HCT116 (cell line): ENCODE measurements around the gene PMEPA1.

Source experiments
- CBX3 ChIP-seq: IDR thresholded peaks from 2 replicates; pipeline ENCODE4 v1.6.1; 2012; ENCODE audit warnings: low read depth
- EGR1 ChIP-seq: IDR thresholded peaks from 2 replicates; pipeline ENCODE4 v1.6.1; 2012; ENCODE audit warnings: low read depth
- EZH2 ChIP-seq: fragments of 200-600 bp; sonication (generic); IDR thresholded peaks from 2 replicates; pipeline ENCODE4 v1.6.1; 2017; ENCODE audit warnings: antibody characterized with exemption, mixed run types
- EZH2phosphoT487 ChIP-seq: fragments of 200-600 bp; IDR thresholded peaks from 2 replicates; pipeline ENCODE4 v1.6.1; 2018; ENCODE audit warnings: antibody characterized with exemption, borderline replicate concordance
- JUND ChIP-seq: IDR thresholded peaks from 2 replicates; pipeline ENCODE4 v1.6.1; 2012
- MAX ChIP-seq: IDR thresholded peaks from 2 replicates; pipeline ENCODE4 v1.6.1; 2012
- POLR2A ChIP-seq: IDR thresholded peaks from 2 replicates; pipeline ENCODE4 v1.7.0; 2011; ENCODE audit warnings: borderline replicate concordance; ENCODE audit not compliant: insufficient read depth, insufficient read length; ENCODE audit errors: extremely low read depth
- POLR2AphosphoS5 ChIP-seq: IDR thresholded peaks from 2 replicates; pipeline ENCODE4 v1.6.1; 2011; ENCODE audit warnings: mild to moderate bottlenecking, low read depth, low read length, moderate library complexity
- REST ChIP-seq: IDR thresholded peaks from 2 replicates; pipeline ENCODE4 v1.6.1; 2012; ENCODE audit warnings: low read depth
- SP1 ChIP-seq: IDR thresholded peaks from 2 replicates; pipeline ENCODE4 v1.6.1; 2012; ENCODE audit warnings: low read depth
- TCF7L2 ChIP-seq: IDR thresholded peaks from 2 replicates; pipeline ENCODE4 v1.7.0; 2011; ENCODE audit warnings: borderline replicate concordance, inconsistent platforms; ENCODE audit not compliant: insufficient read depth, insufficient read length; ENCODE audit errors: extremely low read depth
- TF ChIP-seq, protein P1 (sequence below), 3 experiments: fragments of 200-600 bp in 1 of 3; sonication (generic) in 1 of 3; IDR thresholded peaks in 2 of 3; conservative IDR thresholded peaks in 1 of 3; 2 replicates each; pipeline ENCODE4 v1.5.1; 2012 to 2017; ENCODE audit warnings: low read depth in 2 of 3, low read length in 2 of 3, antibody characterized with exemption in 1 of 3, borderline replicate concordance in 1 of 3, control low read depth in 1 of 3, mild to moderate bottlenecking in 1 of 3, mixed read lengths in 1 of 3, mixed run types in 1 of 3, moderate library complexity in 1 of 3; ENCODE audit not compliant: insufficient read depth in 1 of 3

- TF ChIP-seq, protein P1, sequence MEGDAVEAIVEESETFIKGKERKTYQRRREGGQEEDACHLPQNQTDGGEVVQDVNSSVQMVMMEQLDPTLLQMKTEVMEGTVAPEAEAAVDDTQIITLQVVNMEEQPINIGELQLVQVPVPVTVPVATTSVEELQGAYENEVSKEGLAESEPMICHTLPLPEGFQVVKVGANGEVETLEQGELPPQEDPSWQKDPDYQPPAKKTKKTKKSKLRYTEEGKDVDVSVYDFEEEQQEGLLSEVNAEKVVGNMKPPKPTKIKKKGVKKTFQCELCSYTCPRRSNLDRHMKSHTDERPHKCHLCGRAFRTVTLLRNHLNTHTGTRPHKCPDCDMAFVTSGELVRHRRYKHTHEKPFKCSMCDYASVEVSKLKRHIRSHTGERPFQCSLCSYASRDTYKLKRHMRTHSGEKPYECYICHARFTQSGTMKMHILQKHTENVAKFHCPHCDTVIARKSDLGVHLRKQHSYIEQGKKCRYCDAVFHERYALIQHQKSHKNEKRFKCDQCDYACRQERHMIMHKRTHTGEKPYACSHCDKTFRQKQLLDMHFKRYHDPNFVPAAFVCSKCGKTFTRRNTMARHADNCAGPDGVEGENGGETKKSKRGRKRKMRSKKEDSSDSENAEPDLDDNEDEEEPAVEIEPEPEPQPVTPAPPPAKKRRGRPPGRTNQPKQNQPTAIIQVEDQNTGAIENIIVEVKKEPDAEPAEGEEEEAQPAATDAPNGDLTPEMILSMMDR (IDR thresholded peaks at IDR 0.05 in 2 of 3, conservative IDR thresholded peaks at IDR 0.05 in 1 of 3; ENCODE audit: borderline replicate concordance in 1 of 3, insufficient read depth in 1 of 3, low read depth in 2 of 3, low read length in 2 of 3): no peak
- TF ChIP-seq JUND: no peak
- no peak for TF ChIP-seq POLR2A
- TF ChIP-seq EZH2phosphoT487: no peak
- TF ChIP-seq SP1: no peak
- TF ChIP-seq CBX3: no peak
- no peak for TF ChIP-seq EGR1
- no peak for TF ChIP-seq EZH2
- no peak for TF ChIP-seq REST
- no peak for TF ChIP-seq MAX
- TF ChIP-seq TCF7L2: no peak
- no peak for TF ChIP-seq POLR2AphosphoS5
Measured at GRCh38 chr20:57684808-57685140, 25.0 kb downstream of the PMEPA1 start.
